ENCODE results near the gene CRY2. TPM values are rescaled to one million over a fixed set of nuclear protein-coding genes. Genes with fewer than 3 reads are reported as not detected.

The CRY2 gene
- total RNA-seq, 1 donor from 2014 or later, result 12.2 TPM

DNA sequence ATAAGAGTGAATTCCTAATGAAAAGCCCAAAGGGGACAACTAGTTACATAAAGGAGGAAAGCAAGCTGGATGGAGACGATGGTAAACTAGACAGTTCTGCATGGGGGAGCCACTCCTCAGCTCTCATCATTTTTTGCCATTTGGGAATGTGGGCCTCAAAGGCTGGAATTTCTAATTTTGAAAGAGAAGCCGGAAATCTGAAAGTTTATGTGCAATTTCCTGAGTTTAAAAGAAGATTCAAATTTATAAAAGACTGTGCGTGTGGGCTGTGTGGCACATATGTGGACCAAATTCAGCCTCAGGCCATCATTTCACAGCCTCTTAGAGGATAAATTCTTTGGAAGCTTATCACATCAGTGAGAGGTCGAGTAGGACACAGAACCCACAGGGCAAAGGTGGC is 18.3 kb upstream of the CRY2 start:
- no peak for DNase-seq (ENCODE audit: low spot score)
- no peak overlapping the region for H3K27ac Mint-ChIP-seq (ENCODE audit: unreplicated experiment)
- H3K4me1 Mint-ChIP-seq (ENCODE audit: low read depth), result no peaks in the 10 kb centered on the region
- no peak for TF ChIP-seq CTCF (IDR thresholded peaks at IDR 0.05)
- H3K36me3 Mint-ChIP-seq (ENCODE audit: low read depth), result peaks cover 2% of the 10 kb centered on the region
- H3K4me3 Mint-ChIP-seq (ENCODE audit: unreplicated experiment), result no peak overlapping the region
- H3K27me3 Mint-ChIP-seq (ENCODE audit: low read depth), result peaks cover 43% of the 10 kb centered on the region
- no peaks in the 10 kb centered on the region for H3K9me3 Mint-ChIP-seq (ENCODE audit: low read depth)

DNA sequence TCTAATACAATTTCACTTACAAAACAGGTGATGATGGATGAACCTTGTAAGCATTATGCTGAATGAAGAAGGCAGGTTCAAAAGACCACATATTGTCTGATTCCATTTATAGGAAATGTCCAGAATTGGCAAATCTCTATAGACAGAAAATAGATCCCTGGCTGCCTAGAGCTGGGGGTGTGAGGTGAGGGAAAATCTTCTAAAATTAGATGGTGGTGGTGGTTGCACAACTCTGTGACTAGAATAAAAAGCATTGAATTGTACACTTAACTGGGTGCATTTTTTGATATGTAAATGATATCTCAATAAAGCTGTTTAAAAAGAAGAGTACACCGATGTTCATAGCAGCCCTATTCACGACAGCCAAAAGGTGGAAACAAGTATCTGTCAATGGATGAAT is 16.7 kb upstream of the CRY2 start:
- no peak for DNase-seq (ENCODE audit: low spot score)
- no peak overlapping the region for H3K27ac Mint-ChIP-seq (ENCODE audit: unreplicated experiment)
- no peak overlapping the region for H3K4me3 Mint-ChIP-seq (ENCODE audit: unreplicated experiment)
- no peaks in the 10 kb centered on the region for H3K4me1 Mint-ChIP-seq (ENCODE audit: low read depth)
- no peaks in the 10 kb centered on the region for H3K36me3 Mint-ChIP-seq (ENCODE audit: low read depth)
- peaks cover 43% of the 10 kb centered on the region for H3K27me3 Mint-ChIP-seq (ENCODE audit: low read depth)
- H3K9me3 Mint-ChIP-seq (ENCODE audit: low read depth), result no peaks in the 10 kb centered on the region
- no peak for TF ChIP-seq CTCF (IDR thresholded peaks at IDR 0.05)

GRCh38 chr11:45832811-45833441 is 14.3 kb upstream of the CRY2 start:
- no peak for DNase-seq (ENCODE audit: low spot score)
- Mint-ChIP-seq H3K4me3 (ENCODE audit: unreplicated experiment) (no peak overlapping the region), H3K27me3 (ENCODE audit: low read depth) (peaks cover 46% of the 10 kb centered on the region), H3K27ac (ENCODE audit: unreplicated experiment) (no peak overlapping the region), H3K36me3 (ENCODE audit: low read depth) (peaks cover 1% of the 10 kb centered on the region), H3K4me1 (ENCODE audit: low read depth) (no peaks in the 10 kb centered on the region), H3K9me3 (ENCODE audit: low read depth) (no peaks in the 10 kb centered on the region)
- no peak for TF ChIP-seq CTCF (IDR thresholded peaks at IDR 0.05)

GRCh38 chr11:45833761-45834160 is 13.5 kb upstream of the CRY2 start:
- no peak for DNase-seq (ENCODE audit: low spot score)
- H3K27ac Mint-ChIP-seq (ENCODE audit: unreplicated experiment), result no peak overlapping the region
- H3K27me3 Mint-ChIP-seq (ENCODE audit: low read depth), result peaks cover 48% of the 10 kb centered on the region
- no peaks in the 10 kb centered on the region for H3K9me3 Mint-ChIP-seq (ENCODE audit: low read depth)
- peaks cover 1% of the 10 kb centered on the region for H3K36me3 Mint-ChIP-seq (ENCODE audit: low read depth)
- H3K4me1 Mint-ChIP-seq (ENCODE audit: low read depth), result no peaks in the 10 kb centered on the region
- H3K4me3 Mint-ChIP-seq (ENCODE audit: unreplicated experiment), result no peak overlapping the region
- TF ChIP-seq CTCF (IDR thresholded peaks at IDR 0.05), result no peak

DNA sequence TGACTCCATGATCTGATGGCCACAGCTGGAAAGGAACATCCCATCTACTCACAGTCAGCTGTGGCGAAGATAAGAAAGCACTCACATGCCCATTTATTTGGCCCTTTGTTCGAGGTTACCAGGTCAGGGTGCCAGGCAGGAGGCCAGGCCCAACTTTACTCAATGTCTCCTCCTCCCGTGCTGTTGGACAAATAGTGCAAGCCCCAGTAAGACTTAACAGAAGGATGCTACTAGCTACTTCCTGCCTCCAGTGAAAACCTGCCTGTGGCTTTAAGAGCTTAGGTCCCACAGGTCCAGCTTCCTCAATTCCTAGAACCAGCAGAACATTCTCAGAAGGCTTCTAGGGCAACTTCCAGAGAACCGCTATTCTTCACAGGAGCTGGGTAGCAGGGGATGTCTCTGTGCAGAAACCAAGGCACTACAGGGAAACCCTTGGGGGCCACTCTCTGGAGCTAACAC is 12.9 kb upstream of the CRY2 start:
- no peak overlapping the region for H3K4me3 Mint-ChIP-seq (ENCODE audit: unreplicated experiment)
- H3K4me1 Mint-ChIP-seq (ENCODE audit: low read depth), result no peaks in the 10 kb centered on the region
- TF ChIP-seq CTCF (IDR thresholded peaks at IDR 0.05), result no peak
- H3K9me3 Mint-ChIP-seq (ENCODE audit: low read depth), result no peaks in the 10 kb centered on the region
- H3K36me3 Mint-ChIP-seq (ENCODE audit: low read depth), result peaks cover 1% of the 10 kb centered on the region
- DNase-seq (ENCODE audit: low spot score), result no peak
- no peak overlapping the region for H3K27ac Mint-ChIP-seq (ENCODE audit: unreplicated experiment)
- H3K27me3 Mint-ChIP-seq (ENCODE audit: low read depth), result peaks cover 48% of the 10 kb centered on the region
